Measurements from ENCODE around the gene SRL. TPM values are rescaled to one million over a fixed set of nuclear protein-coding genes. Genes with fewer than 3 reads are reported as not detected.

Gene SRL
- total RNA-seq, 1 donor from 2014 or later, result not detected

GRCh38 chr16:4265676-4266075 is 23.8 kb upstream of the SRL start:
- Mint-ChIP-seq H3K27me3 (ENCODE audit: unreplicated experiment) (no peaks in the 10 kb centered on the region), H3K4me1 (ENCODE audit: unreplicated experiment) (peaks cover 27% of the 10 kb centered on the region), H3K9me3 (ENCODE audit: unreplicated experiment) (no peaks in the 10 kb centered on the region), H3K36me3 (ENCODE audit: unreplicated experiment) (peaks cover 5% of the 10 kb centered on the region), H3K27ac (ENCODE audit: unreplicated experiment) (peak overlapping the region; percentile 12), H3K4me3 (ENCODE audit: unreplicated experiment) (no peak overlapping the region)
- DNase-seq (ENCODE audit: extremely low spot score, unreplicated experiment), result no peak
- no peak for TF ChIP-seq CTCF (IDR thresholded peaks at IDR 0.05)

DNA sequence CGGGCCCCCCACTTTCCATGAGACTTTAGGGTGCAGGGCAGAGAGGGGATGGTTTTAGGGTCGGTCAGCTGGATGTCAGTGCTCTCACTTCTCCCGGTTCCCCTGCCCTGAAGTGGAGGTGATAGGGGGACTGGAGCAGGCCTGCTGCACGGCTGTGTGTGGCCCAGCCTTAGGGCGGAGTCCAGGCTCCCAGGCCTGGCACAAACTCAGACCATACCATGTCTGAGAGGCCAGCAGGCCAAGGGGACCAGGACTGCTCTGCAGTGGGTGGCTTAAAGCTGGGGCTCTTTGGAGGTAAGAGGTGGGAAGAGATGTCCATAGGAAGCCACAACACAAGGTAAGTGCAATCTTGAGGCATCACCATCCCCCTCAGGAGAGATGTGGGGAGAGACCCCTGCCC is 22.7 kb upstream of the SRL start:
- peak overlapping the region; percentile 65 for H3K27ac Mint-ChIP-seq (ENCODE audit: unreplicated experiment)
- no peak overlapping the region for H3K4me3 Mint-ChIP-seq (ENCODE audit: unreplicated experiment)

GRCh38 chr16:4263504-4264436 is 21.9 kb upstream of the SRL start:
- no peaks in the 10 kb centered on the region for H3K9me3 Mint-ChIP-seq (ENCODE audit: unreplicated experiment)
- H3K27me3 Mint-ChIP-seq (ENCODE audit: unreplicated experiment), result no peaks in the 10 kb centered on the region
- no peak for TF ChIP-seq CTCF (IDR thresholded peaks at IDR 0.05)
- peak overlapping the region; percentile 28 for H3K4me3 Mint-ChIP-seq (ENCODE audit: unreplicated experiment)
- DNase-seq (ENCODE audit: extremely low spot score, unreplicated experiment), result peak; percentile 96
- H3K36me3 Mint-ChIP-seq (ENCODE audit: unreplicated experiment), result peaks cover 8% of the 10 kb centered on the region
- H3K27ac Mint-ChIP-seq (ENCODE audit: unreplicated experiment), result peak overlapping the region; percentile 76
- H3K4me1 Mint-ChIP-seq (ENCODE audit: unreplicated experiment), result peaks cover 26% of the 10 kb centered on the region

More for the DNA sequence above, 22.7 kb upstream of the SRL start:
- TF ChIP-seq CTCF (IDR thresholded peaks at IDR 0.05), result no peak
- peaks cover 5% of the 10 kb centered on the region for H3K36me3 Mint-ChIP-seq (ENCODE audit: unreplicated experiment)
- H3K4me1 Mint-ChIP-seq (ENCODE audit: unreplicated experiment), result peaks cover 26% of the 10 kb centered on the region
- no peak for DNase-seq (ENCODE audit: extremely low spot score, unreplicated experiment)
- H3K9me3 Mint-ChIP-seq (ENCODE audit: unreplicated experiment), result no peaks in the 10 kb centered on the region
- no peaks in the 10 kb centered on the region for H3K27me3 Mint-ChIP-seq (ENCODE audit: unreplicated experiment)

- DNase-seq (ENCODE audit: extremely low spot score, unreplicated experiment), result no peak
- Mint-ChIP-seq H3K9me3 (ENCODE audit: unreplicated experiment) (no peaks in the 10 kb centered on the region), H3K27me3 (ENCODE audit: unreplicated experiment) (no peaks in the 10 kb centered on the region), H3K36me3 (ENCODE audit: unreplicated experiment) (peaks cover 12% of the 10 kb centered on the region), H3K4me3 (ENCODE audit: unreplicated experiment) (no peak overlapping the region), H3K27ac (ENCODE audit: unreplicated experiment) (no peak overlapping the region), H3K4me1 (ENCODE audit: unreplicated experiment) (peaks cover 26% of the 10 kb centered on the region)
- TF ChIP-seq CTCF (IDR thresholded peaks at IDR 0.05), result no peak
Measured at GRCh38 chr16:4262303-4262835, 20.5 kb upstream of the SRL start.

DNA sequence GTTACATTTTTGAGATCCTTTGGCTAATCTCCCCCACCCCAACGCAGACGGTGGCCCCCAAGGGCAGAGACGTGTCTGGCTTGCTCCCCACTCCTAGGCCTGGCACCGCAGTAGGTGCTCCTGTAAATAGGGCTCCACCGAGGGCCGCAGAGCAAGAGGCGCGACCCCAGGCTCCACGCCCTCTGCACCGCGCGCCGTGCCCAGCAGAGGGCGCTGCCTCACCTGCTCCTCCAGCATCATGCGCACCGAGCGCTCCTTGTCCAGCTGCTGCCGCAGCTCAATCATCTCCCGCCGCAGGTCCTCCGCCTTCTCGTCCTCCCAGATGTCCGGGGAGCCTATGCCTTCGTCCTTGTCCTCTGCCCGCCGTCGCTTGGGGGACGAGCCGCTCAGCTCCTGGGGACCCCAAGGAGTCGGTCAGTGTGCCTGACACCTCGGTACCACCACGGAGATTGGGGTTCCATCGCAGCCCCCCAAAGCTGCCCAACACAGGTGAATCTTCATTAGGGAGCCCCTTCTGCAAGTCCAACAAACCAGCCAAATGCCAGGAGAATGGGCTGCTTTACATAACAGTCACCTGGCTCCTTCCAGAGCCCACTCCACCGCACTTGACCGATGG is 19.8 kb upstream of the SRL start:
- Mint-ChIP-seq H3K4me1 (ENCODE audit: unreplicated experiment) (peaks cover 27% of the 10 kb centered on the region), H3K27me3 (ENCODE audit: unreplicated experiment) (no peaks in the 10 kb centered on the region), H3K4me3 (ENCODE audit: unreplicated experiment) (no peak overlapping the region), H3K36me3 (ENCODE audit: unreplicated experiment) (peaks cover 14% of the 10 kb centered on the region), H3K9me3 (ENCODE audit: unreplicated experiment) (no peaks in the 10 kb centered on the region), H3K27ac (ENCODE audit: unreplicated experiment) (no peak overlapping the region)
- TF ChIP-seq CTCF (IDR thresholded peaks at IDR 0.05), result peak; percentile 88
- DNase-seq (ENCODE audit: extremely low spot score, unreplicated experiment), result peak; percentile 91
